NCI-H146 (cell line): ENCODE measurements around the gene PAX7.

ENCODE experiments used
- DNase-seq: peaks from one replicate; lab custom pipeline; 2025; lab: John Stamatoyannopoulos, UW

PAX7 gene

DNA sequence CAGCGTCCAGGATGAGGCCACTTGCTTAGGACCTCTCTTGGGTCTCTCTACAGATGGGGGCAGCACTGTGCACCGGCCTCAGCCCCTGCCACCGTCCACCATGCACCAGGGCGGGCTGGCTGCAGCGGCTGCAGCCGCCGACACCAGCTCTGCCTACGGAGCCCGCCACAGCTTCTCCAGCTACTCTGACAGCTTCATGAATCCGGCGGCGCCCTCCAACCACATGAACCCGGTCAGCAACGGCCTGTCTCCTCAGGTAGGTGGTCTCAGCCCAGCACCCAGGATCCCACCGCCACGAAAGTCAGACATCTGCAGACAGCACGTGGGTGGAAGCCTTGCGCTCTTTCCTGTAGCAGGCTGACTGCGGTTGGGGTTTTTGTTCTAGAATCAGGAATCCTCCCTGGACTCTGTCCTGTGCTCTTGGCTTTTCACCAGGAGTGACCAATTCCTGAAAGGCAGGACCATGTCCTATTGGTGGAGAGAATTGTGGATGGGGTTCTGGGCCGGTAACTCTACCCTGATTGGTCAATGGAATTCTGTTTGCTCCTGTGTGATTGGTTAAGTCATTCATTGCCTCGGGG is 72.5 kb downstream of the PAX7 start:
- DNase-seq = no peak

DNA sequence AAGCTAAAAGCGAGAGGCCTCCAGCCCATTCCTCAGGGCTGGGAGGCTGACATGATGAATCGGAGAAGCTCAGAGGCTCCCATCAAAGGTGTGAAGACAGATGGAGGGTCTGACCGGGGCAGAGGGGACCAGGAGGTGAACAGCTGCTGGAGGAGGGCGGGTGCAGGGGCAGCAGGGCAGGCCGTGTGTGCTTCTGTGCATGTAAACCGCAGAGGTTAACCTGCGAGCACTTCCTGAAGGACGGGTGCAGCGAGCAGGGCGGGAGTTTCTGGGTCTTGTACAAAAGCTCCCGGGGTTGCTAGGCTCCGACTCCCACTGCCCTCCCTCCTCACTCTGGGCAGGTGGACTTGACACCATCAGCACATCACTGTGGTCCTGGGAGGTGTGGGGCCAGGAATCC is 75.2 kb downstream of the PAX7 start:
- DNase-seq = no peak

DNA sequence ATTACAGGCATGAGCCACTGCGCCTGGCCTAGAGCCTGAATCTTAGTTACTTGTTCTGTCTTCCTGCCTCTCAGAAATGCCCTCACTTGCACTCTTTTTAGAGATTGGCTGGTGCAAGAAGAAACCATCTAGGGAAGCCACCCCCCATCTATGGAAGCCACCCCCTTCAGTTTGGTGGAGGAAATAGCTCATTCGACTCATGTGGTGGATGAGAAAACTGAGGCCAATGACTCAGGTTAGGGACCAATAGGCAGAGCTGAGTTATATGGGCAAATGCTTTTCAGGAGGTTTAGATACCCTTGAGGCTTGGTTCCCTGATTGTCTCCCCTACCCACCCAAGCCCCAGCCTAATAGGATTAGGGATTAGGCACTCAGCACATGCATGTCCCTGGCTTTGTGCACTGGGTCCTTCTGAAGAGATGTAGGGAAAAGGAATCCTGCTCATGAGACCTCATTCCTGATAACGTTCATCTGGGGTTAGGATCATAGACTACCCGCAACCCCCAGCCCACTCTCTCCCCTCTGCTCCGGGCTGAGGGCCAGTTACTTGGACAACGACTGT is 77.1 kb downstream of the PAX7 start:
- no peak for DNase-seq

DNA sequence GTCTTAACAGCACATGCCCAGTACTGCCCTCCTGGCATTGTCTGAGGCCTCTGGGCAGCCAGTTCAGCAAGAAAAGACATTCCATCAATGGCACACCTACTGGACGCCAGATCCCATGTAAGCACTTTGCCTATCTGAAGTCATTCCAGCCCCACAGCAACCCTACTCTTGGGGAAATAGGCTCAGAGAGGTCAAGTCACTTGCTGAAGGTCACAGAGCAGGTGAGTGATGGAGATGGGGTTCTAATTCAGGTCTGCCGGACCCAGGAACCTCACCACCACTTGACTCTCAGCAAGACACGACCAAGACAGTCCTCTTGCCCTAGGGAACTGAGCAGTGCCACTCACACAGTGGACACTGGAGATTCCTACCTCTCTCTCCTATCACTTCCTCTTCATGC is 79.4 kb downstream of the PAX7 start:
- no peak for DNase-seq

DNA sequence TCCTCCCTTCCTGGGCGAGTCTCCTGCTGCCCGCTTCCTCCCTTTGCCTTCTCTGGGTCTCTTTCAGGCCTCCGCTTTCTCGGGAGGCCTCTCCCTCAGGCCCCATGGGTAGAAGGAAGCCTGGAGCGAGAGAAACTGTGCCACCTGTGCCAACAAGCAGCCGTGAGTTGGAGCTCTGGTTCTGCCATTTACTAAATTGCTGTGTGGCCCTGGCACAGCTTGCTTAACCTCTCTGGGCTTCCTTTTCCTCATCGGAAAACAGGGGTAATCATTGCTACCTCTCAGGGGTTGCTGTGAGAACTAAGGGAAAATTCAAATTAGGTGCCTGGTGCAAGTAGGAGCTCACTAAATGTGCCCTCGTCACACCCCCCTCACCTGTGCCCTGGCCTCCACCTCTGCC is 80.4 kb downstream of the PAX7 start:
- no peak for DNase-seq

DNA sequence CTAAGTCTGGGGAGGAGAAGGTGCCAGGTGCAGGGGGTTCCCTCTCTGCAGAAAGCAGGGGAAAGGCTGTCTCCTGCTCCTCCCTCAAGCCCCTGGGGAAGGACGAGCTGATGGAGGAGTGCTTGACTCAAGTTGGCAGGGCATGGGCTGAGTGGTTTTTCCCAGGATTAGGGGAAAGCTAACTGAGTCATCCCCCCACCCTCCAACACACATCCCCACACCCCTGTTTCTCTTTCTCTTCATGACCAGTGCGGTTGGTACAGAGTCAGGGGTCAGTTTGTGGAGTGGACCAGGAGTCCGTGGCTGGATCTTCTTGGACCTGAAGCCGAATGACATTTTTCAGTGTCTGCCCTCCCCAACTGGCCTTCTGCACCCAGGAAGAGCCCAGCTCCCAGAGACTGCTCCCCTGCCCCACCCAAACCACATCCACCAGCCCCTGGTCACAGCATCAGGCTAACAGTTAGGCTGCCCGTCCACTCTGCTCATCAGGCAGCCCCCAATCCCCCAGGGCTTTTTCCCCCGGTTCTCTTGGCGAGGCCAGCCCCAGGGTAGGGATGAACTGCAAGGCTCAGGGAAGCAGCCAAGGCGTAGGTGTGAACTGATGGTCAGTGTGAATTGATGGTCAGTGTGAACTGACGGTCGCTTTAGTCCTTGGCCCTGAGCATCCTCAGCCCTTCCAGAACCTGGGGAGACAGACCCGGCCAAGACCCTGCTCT is 81.0 kb downstream of the PAX7 start:
- DNase-seq = no peak

DNA sequence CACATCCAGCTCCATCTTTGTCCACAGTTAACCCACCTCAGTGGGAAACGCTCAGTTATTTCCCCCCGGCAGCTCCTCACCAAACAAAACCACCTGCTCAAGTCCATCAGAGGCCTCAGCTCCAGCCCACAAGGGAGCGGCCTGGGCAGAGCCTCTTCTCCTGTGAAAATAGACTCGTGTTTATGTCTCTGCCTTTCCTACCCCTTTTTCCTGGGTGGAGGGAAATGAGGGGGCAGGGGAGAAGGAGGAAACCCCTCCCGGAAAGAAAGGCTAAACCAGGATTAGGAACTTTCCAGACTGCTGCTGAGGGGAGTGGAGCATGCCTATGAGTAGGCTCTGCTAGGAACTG is 81.6 kb downstream of the PAX7 start:
- DNase-seq = no peak

DNA sequence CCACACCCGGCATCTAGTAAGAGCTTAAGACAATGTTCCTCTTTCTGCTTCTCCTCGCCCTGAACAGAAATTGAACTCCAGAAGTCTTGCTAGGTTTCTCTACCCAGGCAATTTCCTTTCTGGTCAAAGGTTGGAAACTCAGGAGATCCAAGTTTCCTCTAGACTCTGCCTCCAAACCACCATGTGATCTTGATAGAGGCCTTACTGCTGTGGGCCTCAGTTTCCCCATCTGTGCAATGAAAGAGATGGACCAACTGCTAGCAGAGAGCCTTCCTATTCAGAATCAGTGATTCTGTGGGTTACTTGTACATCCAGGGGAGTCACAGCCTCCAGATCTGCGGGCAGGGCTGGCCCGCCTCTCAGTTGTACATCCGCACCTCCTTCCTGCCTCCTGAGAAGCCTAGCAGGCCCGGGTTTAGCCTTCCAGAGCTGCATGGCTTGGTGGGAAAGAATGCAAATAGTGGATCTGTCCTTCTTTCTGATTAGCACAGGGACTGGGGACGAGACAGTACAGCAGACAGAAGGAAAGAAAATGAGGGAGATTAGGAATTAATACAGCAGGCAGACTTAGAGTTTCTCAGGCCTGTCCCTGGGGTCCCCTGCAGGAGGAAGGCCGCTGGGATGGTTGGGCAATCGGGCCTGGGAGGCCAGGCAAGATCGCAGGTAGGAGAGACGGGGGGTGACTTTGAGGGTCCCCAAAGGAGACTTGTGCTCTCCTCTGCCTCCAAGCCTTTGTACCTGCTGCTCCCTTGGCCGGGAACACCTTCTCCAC is 83.9 kb downstream of the PAX7 start:
- no peak for DNase-seq

DNA sequence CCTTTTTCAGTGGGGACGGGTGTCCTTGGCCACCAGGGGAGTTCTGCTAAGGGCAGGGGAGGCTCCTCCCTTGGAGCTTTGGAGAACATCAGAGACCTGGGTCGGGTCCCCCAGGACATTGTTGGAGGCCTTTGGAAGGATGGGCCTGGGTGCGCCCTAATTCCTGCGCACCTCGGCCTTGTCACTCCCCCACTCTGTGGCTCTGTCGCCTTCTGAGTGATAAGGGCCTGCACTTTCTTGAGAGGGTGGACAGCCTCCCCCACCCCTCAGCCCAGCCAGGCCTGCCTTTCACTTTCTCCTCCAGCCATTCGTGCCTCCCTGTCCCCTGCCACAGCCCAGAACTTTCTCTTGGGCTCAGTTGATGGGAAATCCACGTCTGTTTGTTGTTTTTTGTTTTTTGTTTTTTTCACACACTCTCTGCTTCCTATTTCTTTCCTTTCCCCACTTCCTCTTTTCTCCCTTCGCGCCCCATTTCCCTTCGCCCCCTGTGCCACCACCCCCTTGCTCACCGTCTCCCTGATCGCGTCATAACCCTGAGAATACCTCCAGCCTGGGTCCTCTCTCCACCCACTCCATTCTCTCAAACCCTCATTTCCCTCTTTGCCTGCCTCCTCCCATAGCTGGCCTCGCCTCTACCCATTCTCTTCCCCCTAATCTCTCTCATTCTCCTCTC is 85.6 kb downstream of the PAX7 start:
- no peak for DNase-seq

DNA sequence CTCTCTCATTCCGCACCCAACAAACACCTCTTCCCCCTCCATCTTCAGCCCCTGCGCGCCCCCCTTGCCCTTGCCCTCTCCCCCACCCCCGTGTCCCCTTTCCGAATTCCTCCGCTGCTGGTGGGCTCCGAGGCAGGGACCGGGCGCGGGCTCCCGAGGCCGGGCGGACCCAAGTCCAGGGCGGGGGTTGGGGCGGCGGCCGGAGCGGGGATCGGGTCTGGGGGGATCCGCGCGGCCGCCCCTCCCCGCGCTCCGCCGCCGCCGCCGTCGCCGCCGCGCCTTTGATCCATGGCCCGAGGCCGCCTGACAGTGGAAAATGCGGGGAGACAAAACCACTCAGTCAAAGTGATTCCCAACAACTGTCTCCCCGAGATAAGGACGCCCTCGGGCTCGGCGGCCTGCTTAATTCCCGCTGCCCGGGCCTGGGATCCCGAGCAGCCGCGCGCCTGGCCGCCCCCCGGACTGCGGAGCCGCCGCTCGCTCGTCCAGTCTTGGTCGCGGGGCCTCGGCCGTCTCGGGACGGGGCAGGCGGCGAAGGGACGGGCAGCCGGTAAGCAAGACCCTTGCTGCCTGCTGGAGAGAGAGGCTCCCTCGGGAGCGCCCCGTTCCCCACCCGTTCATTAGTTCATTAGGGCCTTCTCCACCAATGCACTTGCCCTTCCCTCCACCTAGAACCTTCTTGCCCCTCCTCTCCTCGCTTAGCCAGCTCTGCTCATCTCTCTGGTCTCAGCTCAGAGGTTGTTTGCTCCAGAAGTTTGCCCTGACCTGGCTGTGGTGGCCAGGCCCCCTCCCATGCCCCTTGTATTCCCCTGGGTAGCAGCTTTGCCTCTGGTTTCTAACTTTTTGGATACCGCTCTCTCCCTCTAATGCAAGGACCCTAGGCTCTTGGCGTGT is 86.4 kb downstream of the PAX7 start:
- DNase-seq = no peak

DNA sequence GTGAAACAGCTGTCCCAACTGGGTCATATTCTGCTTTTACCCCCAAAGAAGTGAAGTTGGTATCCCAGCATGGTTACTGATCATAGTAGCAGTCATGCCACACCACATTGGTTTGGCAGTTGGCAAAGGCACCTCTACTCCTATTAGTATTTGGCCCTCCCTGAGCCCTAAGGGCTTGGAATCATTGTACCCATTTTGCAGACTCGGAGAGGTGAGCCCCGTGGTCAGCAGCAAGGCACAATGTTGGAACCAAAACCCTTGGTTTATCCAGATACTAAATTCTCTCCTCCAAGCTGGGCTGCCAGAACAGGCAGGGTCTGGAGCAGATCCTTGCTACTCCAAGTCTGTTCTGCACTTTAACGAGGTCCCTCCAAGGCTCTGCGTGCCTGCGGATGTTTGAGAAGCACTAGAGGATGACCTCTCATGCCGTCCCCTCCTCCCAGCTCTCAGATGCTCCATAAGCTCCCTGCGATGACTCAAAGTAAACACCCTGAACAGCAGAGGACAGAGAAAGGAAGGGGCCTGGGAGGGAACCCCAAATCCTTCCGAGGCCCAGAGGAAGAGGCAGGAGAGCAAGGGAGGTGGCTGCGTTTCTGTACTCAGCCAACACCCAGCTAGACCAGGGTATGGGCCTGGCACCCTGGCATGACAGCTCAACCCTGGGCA is 89.3 kb downstream of the PAX7 start:
- no peak for DNase-seq

DNA sequence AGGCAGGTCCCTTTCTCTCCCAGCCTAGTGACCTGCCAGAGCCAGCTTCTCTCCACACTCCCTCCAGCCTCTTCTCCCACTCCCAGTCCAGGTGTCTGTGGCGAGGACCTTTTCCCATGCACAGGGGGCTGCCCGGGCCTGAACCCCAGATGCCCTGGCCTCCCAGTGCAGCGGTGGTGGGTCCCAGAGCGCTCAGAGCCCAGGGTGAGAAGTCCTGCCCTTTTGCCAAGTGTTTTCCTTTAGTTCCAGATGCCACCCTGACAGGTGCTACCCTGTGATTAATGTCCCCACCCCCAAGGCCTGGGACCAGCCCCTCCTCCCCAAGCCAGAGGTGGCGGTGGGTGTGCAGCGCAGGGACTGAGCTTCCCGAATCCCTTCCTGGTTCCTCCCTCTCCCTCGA is 90.4 kb downstream of the PAX7 start:
- DNase-seq = no peak

DNA sequence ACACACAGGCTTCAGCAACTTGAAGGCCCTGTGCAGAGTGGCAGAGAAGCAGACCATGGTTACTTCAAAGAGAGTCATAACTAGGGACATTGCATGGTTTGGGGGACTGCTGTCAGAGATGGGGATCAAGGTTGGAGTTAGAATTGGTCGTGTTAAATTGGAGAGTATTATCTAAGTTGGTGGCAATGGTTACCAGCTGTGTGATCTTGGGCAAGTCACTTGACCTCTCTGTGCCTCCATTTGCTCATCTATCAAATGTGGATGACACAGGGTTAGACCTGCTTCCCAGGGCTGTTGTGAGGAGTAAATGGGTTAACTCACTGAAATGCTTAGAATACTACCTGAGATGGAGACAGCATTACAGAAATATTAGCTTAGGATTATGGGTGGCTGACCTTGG is 91.1 kb downstream of the PAX7 start:
- DNase-seq = no peak

DNA sequence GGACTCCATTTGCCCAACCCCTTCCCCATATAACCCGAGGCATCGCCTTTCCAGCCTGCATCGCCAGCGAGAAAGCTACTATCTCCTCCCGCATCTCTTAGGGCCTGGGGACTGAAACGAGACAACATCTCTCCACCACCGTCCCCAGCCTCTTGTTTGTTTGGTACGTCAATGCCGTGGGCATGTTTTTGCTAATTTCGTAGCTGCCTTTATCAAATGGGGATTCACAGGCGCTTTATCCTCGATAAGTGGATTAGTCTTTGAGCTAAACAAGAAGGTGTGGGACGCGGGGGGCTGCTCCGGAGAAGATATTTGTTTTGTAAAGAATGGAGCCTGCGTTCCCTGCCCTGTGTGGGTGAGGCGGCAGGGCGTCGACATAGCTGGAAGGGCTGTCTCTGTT is 91.6 kb downstream of the PAX7 start:
- no peak for DNase-seq

DNA sequence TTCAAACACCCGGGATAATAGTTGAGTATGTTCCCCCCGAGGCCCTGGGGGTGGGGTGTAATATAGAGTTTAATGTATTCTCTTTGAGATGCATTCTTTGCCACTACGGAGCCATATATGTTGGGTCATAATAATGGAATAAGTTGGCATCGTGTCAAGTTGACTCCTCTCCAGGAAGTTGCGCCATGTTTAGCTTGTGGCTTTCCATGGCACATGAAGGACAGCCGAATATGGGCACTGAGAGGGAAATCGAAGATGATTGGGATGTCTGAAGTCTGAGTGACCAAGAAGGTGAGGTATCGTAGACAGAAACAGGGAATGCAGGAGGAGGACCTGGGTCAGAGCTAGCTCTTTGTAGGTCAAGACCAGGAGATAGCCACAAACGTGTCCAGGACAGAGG is 92.6 kb downstream of the PAX7 start:
- no peak for DNase-seq

DNA sequence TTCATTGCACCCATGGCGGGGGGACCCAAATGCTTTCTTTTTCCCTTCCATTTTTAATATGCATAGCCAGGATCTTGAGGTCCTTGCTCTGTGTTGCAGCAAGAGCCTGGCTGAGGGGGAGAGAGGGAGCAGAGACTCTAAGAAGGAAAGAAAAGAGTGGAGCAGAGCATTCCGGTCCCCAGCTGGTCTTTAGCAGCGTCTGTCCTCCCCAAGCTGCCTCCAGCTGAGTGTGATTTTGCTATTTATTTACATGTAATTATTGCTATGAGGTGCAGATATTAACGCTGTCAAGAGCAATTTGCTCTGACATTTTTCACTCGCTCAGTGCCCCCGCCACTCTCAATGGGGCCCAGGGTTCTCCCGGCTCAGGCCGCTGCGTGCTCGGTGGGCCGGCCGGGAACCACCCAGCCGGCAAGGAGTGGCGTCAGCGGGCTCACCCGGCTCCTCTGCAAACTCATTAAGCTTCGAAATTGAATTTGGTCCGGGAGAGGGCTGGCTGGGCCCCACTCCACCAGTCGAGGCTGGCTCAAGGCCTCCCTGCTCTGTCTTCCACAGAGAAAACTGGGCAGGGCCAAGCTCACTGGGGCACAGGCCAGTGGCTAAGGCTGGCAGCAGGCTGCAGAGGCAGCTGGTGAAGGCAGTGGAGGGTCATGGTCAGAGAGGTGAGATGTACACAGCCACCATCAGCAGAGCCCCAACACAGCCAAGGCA is 93.2 kb downstream of the PAX7 start:
- DNase-seq = no peak

DNA sequence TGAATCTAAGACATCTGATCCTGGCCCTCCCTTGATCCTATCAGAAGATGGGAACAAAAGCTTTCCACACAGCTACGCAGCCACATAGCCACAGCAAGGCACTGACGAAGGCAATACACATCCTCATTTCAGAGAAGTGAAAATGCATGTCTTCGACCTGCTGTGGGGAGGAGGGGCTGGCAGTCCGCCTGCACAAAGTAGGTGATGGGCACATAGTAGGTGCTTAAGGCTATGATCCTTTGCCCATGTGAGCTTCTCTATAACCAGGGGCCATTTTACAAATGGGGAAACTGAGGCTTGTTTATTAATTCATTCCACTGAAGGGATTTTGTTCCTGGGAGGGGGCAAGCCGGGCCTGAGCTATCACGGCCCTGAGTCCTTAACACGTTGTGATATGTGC is 94.2 kb downstream of the PAX7 start:
- DNase-seq = no peak

DNA sequence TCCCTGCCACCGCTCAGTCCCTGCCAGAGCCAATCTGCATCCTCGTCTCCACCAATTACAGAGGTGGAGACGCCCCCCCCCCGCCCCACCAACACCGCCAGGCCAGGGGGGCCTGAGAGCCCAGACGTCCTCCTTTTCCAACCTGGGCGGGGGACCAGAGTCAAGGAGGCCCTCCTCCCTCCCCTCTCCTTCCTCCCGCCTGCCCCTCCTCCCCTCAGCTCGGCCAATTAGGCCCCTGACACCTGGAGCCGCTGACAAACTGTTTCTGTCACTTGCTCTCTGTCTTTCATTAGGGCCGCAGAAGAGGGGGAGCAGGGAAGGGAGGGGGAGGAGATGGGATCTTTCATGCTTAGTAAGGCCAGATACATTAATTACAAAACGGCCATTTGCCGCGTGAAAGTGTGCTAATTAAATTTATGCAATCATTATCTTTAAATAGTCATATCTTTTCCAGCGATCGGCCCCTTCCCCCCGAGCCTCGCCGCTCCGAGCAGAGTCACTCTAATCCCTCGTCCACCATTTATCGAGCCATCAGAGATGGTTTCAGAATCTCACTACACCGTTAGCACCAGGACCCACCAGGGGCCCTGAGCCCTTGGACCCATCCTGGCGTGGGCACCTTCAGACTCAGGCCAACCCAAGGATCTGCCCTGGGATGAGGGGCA is 94.7 kb downstream of the PAX7 start:
- DNase-seq = no peak

DNA sequence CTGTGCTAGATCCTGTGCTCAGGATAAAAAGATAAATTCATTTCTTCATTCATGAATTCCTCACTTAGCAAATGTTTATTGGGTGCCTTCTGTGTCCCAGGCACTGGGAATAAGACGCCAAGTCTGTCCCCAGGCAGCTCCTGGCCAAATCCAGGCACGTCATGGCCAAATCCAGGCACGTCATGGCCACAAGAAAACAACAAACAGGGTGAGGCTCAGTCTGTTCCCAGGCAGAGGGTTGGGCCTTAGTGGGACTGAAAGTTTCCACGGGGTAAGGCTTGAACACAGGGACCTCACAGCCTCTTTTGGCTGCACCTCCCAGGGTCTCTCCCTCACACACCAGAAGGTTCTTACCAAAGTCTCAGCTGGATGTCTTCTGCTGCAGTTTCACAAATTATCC is 95.7 kb downstream of the PAX7 start:
- DNase-seq = no peak

DNA sequence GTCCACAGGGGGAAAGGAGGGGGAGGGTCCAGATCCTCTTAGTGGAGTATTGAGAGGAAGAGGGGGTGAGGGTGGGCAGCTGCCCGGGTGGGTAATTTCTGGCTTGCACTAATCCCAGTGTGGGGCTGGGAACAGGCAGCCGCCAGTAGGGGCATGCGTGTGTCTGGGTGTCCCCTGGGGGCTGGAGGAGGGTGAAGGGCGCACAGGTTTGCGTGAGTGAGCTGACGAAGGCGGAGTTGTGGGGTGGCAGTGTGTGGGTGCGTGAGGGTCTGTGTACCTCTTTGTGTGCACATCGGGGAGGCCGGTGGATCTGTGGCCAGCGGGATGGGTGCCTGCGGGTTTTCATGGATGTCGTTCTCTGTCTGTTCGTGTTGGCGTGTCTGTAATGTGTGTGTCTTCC is 97.3 kb downstream of the PAX7 start:
- DNase-seq = no peak
